HG03039 (cell line): Measurements from ENCODE around the gene NIPBL.
"Not testable (repeated sequence)": the region's sequence is repeated elsewhere in the genome, so short reads cannot be mapped to it uniquely, and the experiment has no call there.

Experiments
- ATAC-seq: cut with Tn5 transposase; IDR thresholded peaks from one replicate; pipeline ENCODE4 v1.9.1; 2021; ENCODE audit warnings: mild to moderate bottlenecking, moderate library complexity; ENCODE audit not compliant: unreplicated experiment

The NIPBL gene

GRCh38 chr5:37015795-37016666 lies 139.5 kb downstream of the NIPBL start:
- ATAC-seq = no peak

GRCh38 chr5:37028910-37029309 lies 152.3 kb downstream of the NIPBL start:
- no peak for ATAC-seq

- ATAC-seq = no peak
These were observed 152.9 kb downstream of the NIPBL start for GRCh38 chr5:37029436-37029835.

DNA sequence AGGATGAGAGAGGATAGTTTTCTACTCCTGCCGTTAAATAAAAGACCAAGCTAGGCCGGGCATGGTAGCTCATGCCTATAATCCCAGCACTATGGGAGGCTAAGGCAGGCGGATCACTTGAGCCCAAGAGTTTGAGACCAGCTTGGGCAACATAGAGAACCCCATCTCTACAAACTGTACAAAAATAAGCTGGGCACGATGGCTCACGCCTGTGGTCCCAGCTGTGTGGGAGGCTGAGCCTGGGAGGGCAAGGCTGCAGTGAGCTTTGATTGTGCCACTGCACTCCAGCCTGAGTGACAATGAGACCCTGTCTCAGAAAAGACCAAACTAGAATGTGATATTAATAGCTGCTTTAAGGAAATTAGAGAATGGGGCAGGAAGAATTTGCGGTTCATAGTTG lies 158.4 kb downstream of the NIPBL start:
- no peak for ATAC-seq

- no peak for ATAC-seq
These were observed 161.3 kb downstream of the NIPBL start for GRCh38 chr5:37037840-37038239.

DNA sequence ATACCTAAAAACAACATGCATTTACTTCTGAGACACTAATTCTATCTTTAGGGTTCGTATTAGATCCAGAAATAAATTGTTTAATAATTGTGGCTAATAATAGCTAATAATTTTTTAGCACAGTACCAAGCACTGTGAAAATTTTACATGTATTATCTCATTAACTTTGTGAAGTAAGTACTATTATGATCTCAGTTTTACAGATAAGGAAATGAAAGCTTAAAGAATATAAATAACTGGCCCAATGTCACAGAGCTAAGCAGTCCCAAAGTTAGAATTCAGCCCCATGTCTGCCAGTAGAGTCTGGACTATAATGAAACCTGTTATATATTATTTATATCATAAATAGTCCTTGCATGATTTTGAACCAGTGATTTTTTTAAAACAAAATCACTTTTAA lies 163.3 kb downstream of the NIPBL start:
- ATAC-seq = no peak

DNA sequence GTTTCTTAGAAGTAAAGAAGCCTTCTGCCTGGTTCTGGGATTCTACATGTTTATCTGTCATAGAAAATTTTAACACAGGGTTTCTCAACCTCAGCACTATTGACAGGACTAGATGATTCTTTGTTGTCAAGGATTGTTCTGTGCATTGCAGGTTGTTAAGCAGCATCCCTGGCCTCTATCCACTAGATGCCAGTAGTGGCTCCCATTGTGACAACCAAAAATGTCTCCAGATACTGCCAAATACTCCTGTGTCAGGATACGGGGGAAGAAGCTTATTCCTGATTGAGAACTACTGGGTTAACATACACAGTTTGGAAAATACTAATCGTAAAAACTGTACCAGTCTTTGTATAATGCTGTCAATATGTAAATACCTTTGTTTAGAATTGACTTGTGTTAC lies 167.1 kb downstream of the NIPBL start:
- ATAC-seq = no peak

GRCh38 chr5:37044120-37044519 lies 167.6 kb downstream of the NIPBL start:
- ATAC-seq = no peak

DNA sequence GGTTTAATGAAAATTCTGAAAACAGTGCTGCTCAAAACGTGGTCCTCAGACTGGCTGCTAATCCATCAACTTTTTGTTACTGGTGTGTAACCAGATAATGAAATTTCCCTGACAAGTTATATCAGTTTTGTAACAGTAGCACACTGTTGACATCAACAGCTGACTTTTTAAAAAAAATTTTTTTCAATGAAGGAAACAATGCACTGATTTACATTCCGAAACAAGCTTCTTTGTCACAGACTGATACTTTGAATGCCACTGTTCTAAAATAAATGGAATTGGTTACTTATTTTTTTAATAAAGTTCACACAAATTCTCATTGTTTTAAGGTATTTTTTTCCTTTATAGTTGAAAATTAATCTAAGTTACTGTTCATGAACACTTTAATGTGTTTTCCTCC lies 169.1 kb downstream of the NIPBL start:
- ATAC-seq = no peak

DNA sequence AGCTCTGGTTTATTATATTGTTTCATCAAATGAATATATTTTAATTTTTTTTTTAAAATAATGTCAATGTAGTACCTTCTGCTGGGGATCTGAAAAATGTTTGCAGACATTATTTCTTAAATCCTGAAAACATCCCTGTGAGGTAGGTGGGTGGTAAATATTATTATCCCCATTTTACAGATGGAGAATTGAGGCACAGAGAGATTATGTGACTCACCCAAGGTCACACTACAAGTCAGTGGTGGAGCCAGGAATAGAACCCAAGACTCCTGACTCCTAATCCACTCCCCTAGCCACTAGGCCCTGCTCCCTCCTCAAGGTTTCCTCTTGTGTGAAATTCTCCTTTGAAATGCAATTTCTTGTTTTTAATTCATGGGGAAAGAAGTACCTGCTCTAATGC lies 171.4 kb downstream of the NIPBL start:
- ATAC-seq = no peak

- ATAC-seq = no peak
These were observed 177.8 kb downstream of the NIPBL start for GRCh38 chr5:37054391-37054790.

DNA sequence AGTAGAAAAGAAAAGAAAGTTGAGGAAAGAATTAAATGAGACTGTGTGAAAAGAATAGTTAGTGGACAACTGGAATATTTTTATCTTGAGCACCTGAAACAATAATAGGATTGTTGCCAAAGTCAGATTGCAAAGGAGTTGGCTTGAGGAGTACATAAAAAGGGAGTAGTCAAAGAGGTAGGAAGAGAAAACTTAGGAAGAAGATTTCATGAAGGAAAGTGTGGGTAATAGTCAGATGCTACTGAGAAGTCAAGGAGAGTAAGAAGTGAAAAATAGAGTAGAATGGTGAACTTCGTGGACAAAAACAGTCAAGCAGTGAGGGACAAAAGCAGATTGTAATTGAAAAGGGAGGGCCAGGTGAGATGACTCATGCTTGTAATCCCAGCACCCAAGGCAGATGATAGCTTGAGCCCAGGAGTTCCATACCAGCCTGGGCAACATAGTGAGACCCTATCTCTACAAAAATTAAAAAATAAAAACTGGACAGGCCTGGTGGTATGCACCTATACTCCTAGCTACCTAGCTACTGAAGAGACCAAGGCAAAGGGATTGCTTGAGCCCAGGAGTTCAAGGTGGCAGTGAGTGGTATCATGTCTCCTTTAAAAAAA lies 178.9 kb downstream of the NIPBL start:
- no peak for ATAC-seq

DNA sequence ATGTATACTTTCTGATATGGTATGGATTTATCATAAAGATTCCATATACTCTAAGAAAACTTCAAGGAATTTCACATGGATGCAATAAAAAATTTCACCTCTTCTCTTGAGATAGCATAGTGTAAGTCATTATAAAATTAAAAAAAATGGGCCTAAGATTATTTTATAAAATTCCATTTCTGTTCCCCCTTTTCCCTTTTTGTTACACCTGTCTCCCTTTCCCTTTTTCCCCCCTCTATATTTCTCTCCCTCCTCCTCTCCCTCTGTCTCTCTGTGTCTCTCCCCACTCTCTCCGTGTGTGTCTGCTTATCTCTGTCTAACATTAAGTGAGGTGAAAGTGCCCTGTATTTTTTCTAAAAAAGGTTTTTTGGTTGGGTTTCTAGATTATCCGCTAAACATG lies 180.2 kb downstream of the NIPBL start:
- ATAC-seq = no peak

GRCh38 chr5:37060030-37060429 lies 183.5 kb downstream of the NIPBL start:
- ATAC-seq = no peak

DNA sequence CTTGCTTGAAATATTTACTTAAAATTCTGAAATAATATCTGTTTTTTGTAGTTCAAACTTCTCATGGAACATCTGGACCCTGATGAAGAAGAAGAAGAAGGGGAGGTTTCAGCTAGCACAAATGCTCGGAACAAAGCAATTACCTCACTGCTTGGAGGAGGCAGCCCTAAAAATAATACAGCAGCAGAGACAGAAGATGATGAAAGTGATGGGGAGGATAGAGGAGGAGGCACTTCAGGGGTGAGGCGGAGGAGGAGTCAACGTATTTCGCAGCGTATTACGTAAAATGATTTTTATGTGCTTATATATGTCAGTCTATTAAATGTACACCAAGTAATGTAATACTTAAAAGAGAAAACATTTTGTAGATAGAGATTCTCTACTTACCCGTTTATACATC lies 187.2 kb downstream of the NIPBL start:
- ATAC-seq = no peak

- ATAC-seq = no peak
These were observed 187.9 kb downstream of the NIPBL start for GRCh38 chr5:37064442-37064841.

DNA sequence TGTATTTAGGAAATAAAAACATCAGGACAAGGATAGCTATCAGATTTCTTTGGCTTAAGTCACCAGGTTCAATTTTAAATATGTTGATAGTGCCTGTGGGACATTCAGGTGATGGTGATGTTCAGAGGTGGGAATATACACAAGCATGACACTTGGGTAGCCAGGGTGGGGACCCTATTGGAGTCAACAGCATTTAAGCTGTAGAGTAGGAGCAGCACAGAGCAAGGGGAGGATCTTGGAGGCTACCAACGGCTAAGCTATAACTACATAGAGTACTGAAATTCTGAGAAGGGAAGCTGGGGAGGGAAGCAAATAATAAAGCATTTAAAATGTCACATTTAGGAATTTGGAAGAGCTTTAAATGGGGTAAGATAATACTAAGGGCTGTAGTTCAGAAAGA lies 194.9 kb downstream of the NIPBL start:
- ATAC-seq = no peak

DNA sequence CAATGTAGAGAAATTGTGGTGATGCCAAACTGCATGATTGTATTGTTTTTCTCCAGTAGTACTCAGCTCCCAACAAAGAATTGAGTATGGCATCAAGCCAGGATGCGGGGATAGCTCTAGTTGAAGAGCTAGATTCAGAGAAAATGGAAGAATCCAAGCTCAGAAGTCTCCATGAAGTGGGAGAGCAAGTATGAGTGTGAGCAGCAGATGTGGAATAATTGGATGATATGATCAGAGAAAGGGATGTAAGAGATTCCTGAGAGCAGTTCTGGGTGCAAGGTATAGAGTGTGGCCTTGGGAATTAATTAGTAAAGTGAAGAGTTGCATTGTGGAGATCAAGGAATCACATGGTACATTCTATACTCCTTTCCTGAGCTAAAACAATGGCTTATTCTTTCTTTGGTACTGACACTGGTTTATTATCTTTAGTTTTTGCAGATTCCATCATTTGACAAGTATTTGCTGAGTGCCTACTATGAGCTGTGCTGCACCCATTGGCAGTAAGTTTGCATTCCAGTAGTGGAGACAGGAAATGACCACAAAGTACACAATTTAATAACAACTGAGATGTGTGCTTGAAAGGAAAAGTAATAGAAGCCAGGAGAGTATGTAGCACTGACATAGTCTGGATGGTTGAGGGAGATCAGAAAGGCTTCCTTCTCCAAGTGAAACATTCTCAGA lies 195.5 kb downstream of the NIPBL start:
- no peak for ATAC-seq

DNA sequence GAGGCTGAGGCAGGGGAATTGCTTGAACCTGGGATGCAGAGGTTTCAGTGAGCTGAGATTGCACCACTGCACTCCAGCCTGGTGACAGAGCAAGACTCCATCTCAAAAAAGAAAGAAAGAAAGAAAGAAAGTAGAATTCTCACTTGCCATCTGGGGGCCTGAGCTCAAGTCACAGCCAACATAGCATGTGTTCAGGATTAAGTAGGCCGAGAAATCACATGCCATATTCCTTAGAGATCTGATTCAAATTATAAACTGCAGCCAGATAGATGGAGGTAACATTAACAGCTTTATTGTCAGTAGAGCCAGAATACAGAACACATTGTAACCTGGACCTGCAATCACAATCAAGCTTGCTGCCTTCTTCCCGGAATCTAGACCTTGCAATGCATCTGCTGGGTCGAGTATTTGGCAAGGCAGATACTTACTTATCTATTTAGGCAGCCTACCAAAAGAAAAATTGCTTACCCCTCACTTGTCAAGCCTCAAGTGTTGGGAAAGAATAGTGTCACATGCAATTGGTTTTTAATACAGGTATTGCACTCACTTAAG lies 198.9 kb downstream of the NIPBL start:
- ATAC-seq = no peak

DNA sequence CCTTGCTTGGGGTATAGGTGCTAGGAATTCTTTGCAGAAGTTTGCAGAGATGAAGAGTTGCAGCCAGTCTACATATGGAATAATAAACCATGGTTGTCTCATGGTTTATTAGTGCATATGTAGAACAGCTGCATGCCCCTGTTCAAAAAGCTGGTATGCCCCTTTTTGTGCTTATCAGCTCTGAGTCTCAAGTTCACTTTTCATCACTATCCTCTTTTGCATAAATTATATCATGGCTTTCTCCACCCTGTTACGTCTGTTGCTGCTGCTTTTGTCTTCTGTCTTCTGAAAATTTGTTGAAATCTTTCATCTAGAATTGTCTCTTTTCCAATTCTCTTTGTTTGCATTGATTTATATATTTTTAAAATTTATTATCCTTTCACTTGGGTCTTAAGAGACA lies 200.6 kb downstream of the NIPBL start:
- ATAC-seq = no peak

- ATAC-seq = no peak
These were observed 204.1 kb downstream of the NIPBL start for GRCh38 chr5:37080697-37081096.

DNA sequence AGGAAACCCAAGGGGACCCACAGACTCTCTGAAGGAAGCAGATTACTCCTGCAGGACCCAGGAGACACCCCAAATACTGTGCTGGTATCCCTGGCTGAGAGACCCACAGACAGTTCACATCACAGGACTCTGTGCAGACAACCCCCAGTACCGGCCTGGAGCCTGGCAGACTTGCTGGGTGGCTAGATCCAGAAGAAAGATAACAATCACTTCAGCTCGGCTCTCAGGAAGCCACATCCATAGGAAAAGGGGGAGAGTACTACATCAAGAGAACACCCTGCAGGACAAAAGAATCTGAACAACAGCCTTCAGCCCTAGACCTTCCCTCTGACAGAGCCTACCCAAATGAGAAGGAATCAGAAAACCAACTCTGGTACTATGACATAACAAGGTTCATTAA lies 206.4 kb downstream of the NIPBL start:
- ATAC-seq = not testable (repeated sequence)
